ENCODE results near the gene OSBPL7.
A peak's percentile ranks its signal among the peaks of the same experiment; 100 is the strongest.

OSBPL7 gene

GRCh38 chr17:47848198-47848513 is 26.6 kb upstream of the OSBPL7 start:
- DNase-seq (ENCODE audit: low read depth, low spot score), result no peak

- DNase-seq (ENCODE audit: low read depth, low spot score), result peak; percentile 45
Observed at GRCh38 chr17:47847341-47848197, 26.0 kb upstream of the OSBPL7 start.

- no peak for DNase-seq (ENCODE audit: low read depth, low spot score)
Observed at GRCh38 chr17:47846716-47847340, 25.2 kb upstream of the OSBPL7 start.

DNA sequence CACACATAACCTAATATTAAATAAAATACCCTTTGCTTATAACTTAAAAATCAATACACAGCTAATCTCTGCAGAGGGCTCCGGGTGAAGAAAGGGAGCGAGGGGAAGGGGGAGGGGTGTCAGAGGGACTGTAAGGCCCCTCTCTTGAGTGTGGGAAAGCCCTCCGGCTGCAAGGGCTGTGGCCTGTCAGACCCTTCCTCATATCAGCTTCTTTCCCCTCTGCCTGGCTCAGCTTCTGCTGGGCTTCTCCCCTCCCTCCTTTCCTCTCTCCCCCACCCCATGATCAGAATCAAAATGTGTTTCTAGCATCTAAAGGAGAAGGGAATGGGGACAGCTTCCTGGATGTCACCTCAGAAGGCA is 24.1 kb upstream of the OSBPL7 start:
- no peak for DNase-seq (ENCODE audit: low read depth, low spot score)

DNA sequence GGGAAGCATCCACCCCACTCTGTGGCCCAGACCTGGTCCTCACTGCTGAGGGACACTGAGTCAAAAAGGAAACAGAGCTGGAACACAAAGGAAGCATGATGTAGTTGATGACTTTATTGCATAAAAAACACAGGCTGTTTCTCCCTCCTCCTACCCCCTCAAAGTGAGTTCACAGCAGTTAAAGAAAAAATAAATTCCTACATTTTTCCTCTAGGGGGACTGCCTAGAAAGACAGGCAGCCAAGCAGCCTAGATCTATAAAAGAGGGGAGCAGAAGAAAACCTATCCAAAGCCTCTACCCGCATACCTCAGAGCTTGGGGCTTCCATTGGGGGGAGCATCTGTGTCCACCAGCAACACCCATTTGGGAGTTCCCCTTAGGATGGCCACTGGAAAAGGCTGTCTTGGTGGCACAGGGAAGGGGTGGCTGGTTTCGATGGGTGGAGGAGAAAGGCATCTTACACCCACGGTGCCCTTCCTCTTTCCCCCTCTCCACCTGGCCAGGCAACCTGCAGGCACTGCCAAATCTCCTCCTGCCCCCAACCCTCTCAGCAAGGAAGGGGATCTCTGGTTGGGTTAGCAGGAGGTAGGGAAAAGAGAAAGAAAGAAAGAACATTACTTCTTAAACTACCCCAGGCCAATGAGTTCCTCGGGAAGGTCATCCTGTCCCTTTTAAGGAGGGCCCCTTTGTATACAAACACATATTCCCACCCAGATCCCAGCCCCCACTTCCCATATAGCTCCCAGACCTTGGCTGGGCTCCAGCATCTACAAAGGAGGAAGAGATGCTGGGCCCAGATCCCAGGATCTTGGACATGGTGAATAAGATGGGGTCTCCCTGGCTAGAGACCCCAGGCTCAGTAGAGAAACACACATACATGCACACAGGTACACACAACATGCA is 23.5 kb upstream of the OSBPL7 start:
- no peak for DNase-seq (ENCODE audit: low read depth, low spot score)

DNA sequence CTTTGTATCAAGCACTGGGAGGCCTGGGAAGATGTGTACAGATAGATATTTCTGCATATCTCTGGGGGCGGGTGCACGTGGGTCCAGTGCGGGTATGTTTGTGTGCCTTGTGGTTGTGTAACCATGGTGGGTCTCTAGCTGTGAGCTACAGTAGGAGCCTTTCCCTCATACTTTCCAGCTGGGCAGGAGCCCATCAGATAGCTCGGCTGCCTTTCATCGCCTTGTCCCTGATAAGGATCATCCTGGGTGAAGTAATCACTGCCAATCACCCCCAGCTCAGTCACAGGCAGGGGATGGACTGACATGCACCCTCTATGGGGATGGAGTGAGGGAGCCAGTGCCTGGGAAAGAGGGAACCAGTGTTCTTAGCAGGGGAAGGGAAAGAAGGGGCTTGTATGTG is 22.6 kb upstream of the OSBPL7 start:
- DNase-seq (ENCODE audit: low read depth, low spot score), result peak; percentile 50

DNA sequence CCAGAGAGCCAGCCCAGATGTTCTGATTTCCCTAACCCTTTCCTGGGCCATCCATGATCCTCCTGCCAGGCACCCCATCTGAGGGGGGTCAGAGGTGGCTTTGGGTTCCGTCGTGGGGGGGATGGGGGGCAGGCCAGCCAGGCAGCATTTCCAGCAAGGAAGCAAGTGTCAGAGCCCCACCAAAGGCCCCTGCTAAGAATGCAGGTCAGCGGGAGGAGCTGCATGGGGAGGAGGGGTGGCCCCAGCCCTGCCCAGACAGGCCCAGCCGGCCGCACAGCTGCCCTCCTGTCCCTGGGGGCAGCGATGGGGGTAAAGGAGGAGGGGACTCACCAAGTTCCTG is 21.8 kb upstream of the OSBPL7 start:
- DNase-seq (ENCODE audit: low read depth, low spot score), result no peak

GRCh38 chr17:47841488-47842291 is 20.1 kb upstream of the OSBPL7 start:
- DNase-seq (ENCODE audit: low read depth, low spot score), result no peak

- peak; percentile 95 for DNase-seq (ENCODE audit: low read depth, low spot score)
Observed at GRCh38 chr17:47840742-47841487, 19.3 kb upstream of the OSBPL7 start, which contains the start of gene SCRN2. Gene SCRN2, minus strand, starts transcription at chr17:47841273. Its CDS starts 430 bp downstream, at chr17:47840843.

DNA sequence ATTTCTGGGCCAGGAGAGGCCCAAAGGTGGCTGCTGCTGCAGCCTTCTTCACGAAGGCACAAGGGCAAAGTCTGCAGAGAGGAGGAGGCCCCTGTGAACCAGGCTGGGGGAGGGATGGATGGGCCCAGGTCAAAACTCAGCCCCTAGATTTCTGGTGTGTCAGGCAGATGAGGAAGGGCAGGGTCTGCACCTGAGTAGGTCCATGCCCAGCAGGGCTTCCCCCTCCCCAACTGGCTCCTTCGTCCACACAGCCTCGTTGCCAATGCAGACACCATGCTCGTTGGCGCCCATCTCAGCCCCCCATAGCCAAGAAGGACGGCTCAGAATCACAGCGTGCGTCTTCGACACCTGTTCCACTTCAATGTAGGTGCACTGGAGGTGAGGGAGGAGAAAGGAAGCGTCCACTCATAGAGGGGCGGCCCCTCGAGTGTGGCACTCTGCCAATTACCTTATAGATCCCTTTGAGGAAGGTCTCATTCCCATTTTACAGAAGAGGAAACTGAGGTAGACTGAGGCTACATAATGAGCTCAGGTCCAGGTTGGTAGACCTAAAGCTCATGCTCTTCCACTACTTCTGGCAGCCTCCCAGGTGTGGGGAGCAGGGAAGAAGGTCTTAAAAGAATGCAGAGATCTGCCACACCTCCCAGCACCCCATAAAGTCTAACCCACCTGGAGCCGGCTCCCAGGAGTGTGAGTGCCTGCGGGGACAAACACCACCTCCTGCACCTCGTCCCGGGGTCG is 18.6 kb upstream of the OSBPL7 start:
- DNase-seq (ENCODE audit: low read depth, low spot score), result no peak

DNA sequence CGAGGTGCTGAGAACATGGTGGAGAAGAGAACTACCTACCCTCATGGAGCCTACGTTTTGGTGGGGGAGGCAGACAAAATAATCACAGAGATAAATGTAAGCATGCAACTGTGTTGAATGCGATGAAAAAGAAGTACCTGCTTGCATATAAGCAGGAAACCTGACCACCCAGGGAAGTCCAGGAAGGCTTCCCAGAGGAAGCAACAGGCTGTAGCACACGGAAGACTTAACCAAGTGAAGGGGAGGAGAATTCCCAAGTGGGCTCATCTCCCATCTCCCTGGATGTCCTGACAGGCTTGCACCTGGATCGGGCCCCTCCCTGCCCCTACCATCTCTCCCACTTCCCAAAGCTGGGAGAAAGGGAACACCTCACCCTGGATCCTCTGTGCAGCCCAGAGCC is 17.5 kb upstream of the OSBPL7 start:
- DNase-seq (ENCODE audit: low read depth, low spot score), result no peak

DNA sequence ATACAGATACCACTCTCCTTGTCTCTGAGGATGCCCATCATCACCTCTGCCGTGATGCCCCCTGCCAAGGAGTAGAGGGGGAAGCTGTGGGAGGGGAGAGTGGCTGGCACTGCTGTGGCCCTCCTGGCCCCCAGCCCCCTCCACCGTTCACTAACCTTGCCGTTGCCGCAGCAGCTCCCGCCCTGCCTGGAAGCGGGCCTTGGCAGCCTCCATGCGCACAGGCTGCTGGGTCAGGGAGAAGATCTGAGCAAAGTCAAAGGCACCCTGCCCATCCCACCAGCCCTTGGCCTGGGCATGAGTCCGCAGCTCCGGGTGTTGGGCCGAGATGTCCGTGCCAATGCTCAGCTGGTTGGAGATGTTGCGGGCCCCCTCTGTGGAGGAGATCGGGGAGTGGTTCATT is 17.0 kb upstream of the OSBPL7 start:
- DNase-seq (ENCODE audit: low read depth, low spot score), result no peak

DNA sequence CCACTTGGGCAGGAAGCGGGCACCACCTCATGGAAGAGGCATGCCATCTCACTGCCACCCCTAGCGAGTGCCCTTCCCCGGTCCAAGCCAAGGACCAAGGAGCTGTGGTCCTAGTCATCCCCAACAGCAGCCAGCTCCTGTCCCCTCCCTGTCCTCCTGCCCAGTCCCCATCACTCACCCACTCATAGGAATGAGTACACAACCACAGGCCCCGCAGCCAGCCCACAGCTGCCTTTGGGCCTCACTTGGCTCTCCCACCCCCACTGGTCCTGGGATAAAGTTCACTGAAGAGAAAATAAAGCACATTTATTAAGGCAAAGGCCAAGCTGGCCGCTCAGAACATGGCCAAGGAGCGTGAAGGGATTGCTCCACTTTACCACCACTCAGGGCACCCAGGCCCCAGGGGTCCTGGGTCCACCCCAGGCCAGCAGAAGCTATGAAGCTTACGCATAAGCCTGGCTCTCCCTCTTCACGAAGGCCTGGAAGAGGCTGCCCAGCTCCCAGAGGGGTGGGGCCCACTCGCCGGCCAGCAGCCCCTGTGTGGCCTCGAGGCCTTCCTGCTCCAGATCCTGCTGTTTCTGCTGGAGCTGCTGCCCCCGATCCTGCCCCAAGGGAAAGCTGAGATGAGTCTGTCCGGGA is 15.9 kb upstream of the OSBPL7 start:
- DNase-seq (ENCODE audit: low read depth, low spot score), result peak; percentile 81

- DNase-seq (ENCODE audit: low read depth, low spot score), result no peak
Observed at GRCh38 chr17:47836601-47837000, 15.0 kb upstream of the OSBPL7 start.

- DNase-seq (ENCODE audit: low read depth, low spot score), result no peak
Observed at GRCh38 chr17:47834756-47835155, 13.2 kb upstream of the OSBPL7 start.

DNA sequence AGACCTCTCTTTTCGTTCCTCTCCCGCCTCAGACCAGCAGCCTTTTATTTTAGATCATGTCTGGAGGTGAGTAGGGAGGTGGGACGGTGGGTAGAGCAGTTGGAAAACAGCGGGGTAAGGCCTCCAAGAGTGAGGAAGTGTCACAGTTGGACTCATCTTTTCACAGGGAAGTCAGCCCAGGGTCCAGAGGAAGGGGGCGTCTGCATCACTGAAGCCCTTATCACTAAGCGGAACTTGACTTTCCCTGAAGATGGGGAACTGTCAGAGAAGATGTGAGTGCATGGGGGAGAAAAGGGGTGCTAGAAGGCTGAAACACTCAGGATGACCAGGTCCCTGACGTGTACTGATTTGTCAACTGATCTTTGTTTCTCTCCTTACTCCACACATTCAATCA is 10.3 kb upstream of the OSBPL7 start:
- DNase-seq (ENCODE audit: low read depth, low spot score), result no peak

- DNase-seq (ENCODE audit: low read depth, low spot score), result peak; percentile 98
Observed at GRCh38 chr17:47831003-47831933, 9.7 kb upstream of the OSBPL7 start, which contains the start of the genes LRRC46 and MRPL10. Gene LRRC46, plus strand, starts transcription at chr17:47831670. Its CDS starts 320 bp downstream, at chr17:47831990. Gene MRPL10, minus strand, starts transcription at chr17:47831541. Its CDS starts 30 bp downstream, at chr17:47831511.

GRCh38 chr17:47830396-47831002 is 8.9 kb upstream of the OSBPL7 start:
- no peak for DNase-seq (ENCODE audit: low read depth, low spot score)

All from astrocyte of the hippocampus (primary cell).